Fibroblast of lung (primary cell): Measurements from ENCODE around the gene KLHL3. TPM values are rescaled to one million over a fixed set of nuclear protein-coding genes. Genes with fewer than 3 reads are reported as not detected.

ENCODE experiments used
- DNase-seq, 2 donors: peaks; one replicate each; pipeline versions ENCODE4 v3.0.0 to v3.0.0-alpha.2; 2010; ENCODE audit warnings: low read depth in 2 of 2
- H2AFZ ChIP-seq: 2 replicates; pipeline ENCODE4 v1.5.1; 2012; ENCODE audit warnings: low read length, control low read depth, inconsistent platforms
- H3K27ac ChIP-seq: 2 replicates; pipeline ENCODE4 v1.5.1; 2011; ENCODE audit warnings: low read length, control low read depth; ENCODE audit not compliant: insufficient read depth
- H3K27me3 ChIP-seq: 2 replicates; pipeline ENCODE4 v1.5.1; 2011; ENCODE audit warnings: mild to moderate bottlenecking, low read length; ENCODE audit not compliant: control insufficient read depth, insufficient read depth
- H3K36me3 ChIP-seq: 2 replicates; pipeline ENCODE4 v1.5.1; 2011; ENCODE audit warnings: low read length; ENCODE audit not compliant: control insufficient read depth, insufficient read depth
- H3K4me1 ChIP-seq: 2 replicates; pipeline ENCODE4 v1.5.1; 2011; ENCODE audit warnings: low read length; ENCODE audit not compliant: control insufficient read depth, insufficient read depth; ENCODE audit errors: extremely low read depth
- H3K4me2 ChIP-seq: 2 replicates; pipeline ENCODE4 v1.5.1; 2011; ENCODE audit warnings: low read length, control low read depth; ENCODE audit not compliant: insufficient read depth; ENCODE audit errors: extremely low read depth
- H3K4me3 ChIP-seq, 4 experiments: fragments of 200-600 bp in 1 of 4; sonication (generic) in 1 of 4; replicated peaks in 1 of 4; 2 replicates each; pipeline ENCODE4 v1.5.1; 2011 to 2016; ENCODE audit warnings: low read length in 4 of 4, low read depth in 3 of 4, mild to moderate bottlenecking in 3 of 4, control low read depth in 2 of 4, inconsistent platforms in 1 of 4, mixed read lengths in 1 of 4; ENCODE audit not compliant: insufficient read depth in 1 of 4; ENCODE audit errors: control extremely low read depth in 1 of 4
- H3K79me2 ChIP-seq: 2 replicates; pipeline ENCODE4 v1.5.1; 2012; ENCODE audit warnings: mild to moderate bottlenecking, low read length, inconsistent platforms; ENCODE audit not compliant: control insufficient read depth, insufficient read depth
- H3K9ac ChIP-seq: 2 replicates; pipeline ENCODE4 v1.5.1; 2011; ENCODE audit warnings: mild to moderate bottlenecking, low read length, control low read depth; ENCODE audit not compliant: insufficient read depth
- H3K9me3 ChIP-seq: 2 replicates; pipeline ENCODE4 v1.5.1; 2012; ENCODE audit warnings: low read depth, low read length; ENCODE audit not compliant: control insufficient read depth, insufficient read depth
- H4K20me1 ChIP-seq: 2 replicates; pipeline ENCODE4 v1.5.1; 2011; ENCODE audit warnings: low read length; ENCODE audit not compliant: control insufficient read depth, insufficient read depth; ENCODE audit errors: extremely low read depth
- EZH2 ChIP-seq: IDR thresholded peaks from 2 replicates; pipeline ENCODE4 v1.5.1; 2012; ENCODE audit warnings: low read length, control low read depth, mild to moderate bottlenecking; ENCODE audit errors: missing control alignments
- polyA plus RNA-seq, 2 donors: library from polyadenylated mRNA; depleted of rRNA in 1 of 2; stranded (reverse) in 1 of 2; unstranded in 1 of 2; fragments of >200 nt; gene quantifications; 2 replicates each; pipeline ENCODE4 v1.2.1, GENCODE V29; 2011 to 2012; ENCODE audit warnings: missing spikeins in 1 of 2
- total RNA-seq: library from RNA; depleted of rRNA; stranded (reverse); fragments of >200 nt; gene quantifications from 2 replicates; pipeline ENCODE4 v1.2.1, GENCODE V29; 2014
- TF ChIP-seq, protein P1 (sequence below), 2 donors: IDR thresholded peaks in 1 of 2; conservative IDR thresholded peaks in 1 of 2; 1 replicate in 1 of 2; 2 replicates in 1 of 2; pipeline ENCODE4 v1.5.1; 2011 to 2012; ENCODE audit warnings: low read length in 2 of 2, control low read depth in 1 of 2, inconsistent platforms in 1 of 2, low read depth in 1 of 2, mild to moderate bottlenecking in 1 of 2

The KLHL3 gene
- total and polyA plus RNA-seq, 2 donors (not counting 1 experiment from before 2014, with no cell fraction given), result 0.60 to 2.3 TPM

DNA sequence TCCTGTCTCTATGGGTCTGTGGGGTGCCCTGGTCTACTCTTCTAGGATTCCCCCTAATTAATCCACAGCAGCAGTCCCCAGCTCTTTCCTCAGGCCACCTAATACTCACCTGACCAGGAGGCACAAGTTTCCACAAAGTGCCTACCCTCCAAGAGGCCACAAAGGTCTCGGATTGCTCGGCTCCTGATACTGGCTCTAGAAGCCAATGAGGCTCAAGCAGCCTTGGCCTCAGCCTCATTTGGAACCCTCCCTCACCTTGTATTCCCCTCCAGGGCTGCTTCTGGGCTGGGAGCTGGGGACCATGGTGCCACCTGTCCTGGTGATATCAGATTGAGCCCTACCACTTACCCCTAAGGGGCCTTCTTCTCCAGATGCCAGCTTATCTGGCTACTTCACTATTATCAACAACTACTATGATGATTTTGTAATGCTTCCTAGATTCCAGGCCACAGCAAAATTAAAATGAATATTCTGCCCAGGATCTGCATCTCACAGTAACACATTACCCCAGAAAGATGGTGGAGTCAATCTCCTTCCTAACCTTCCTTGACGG is 133.1 kb downstream of the KLHL3 start:
- Histone ChIP-seq H3K4me1 (no peaks in the 10 kb centered on the region), H3K9ac (no peak overlapping the region), H3K4me3 (no peak overlapping the region), H4K20me1 (no peaks in the 10 kb centered on the region), H3K4me2 (no peak overlapping the region), H3K27me3 (peaks cover 7% of the 10 kb centered on the region), H2AFZ (no peak overlapping the region), H3K9me3 (no peaks in the 10 kb centered on the region), H3K27ac (no peak overlapping the region), H3K36me3 (no peaks in the 10 kb centered on the region), H3K79me2 (no peaks in the 10 kb centered on the region)
- TF ChIP-seq, protein P1, sequence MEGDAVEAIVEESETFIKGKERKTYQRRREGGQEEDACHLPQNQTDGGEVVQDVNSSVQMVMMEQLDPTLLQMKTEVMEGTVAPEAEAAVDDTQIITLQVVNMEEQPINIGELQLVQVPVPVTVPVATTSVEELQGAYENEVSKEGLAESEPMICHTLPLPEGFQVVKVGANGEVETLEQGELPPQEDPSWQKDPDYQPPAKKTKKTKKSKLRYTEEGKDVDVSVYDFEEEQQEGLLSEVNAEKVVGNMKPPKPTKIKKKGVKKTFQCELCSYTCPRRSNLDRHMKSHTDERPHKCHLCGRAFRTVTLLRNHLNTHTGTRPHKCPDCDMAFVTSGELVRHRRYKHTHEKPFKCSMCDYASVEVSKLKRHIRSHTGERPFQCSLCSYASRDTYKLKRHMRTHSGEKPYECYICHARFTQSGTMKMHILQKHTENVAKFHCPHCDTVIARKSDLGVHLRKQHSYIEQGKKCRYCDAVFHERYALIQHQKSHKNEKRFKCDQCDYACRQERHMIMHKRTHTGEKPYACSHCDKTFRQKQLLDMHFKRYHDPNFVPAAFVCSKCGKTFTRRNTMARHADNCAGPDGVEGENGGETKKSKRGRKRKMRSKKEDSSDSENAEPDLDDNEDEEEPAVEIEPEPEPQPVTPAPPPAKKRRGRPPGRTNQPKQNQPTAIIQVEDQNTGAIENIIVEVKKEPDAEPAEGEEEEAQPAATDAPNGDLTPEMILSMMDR (conservative IDR thresholded peaks at IDR 0.05 in 1 of 2, IDR thresholded peaks at IDR 0.05 in 1 of 2; ENCODE audit: low read depth in 1 of 2, low read length in 2 of 2), result no peak
- no peak for TF ChIP-seq EZH2
- DNase-seq, result no peak

DNA sequence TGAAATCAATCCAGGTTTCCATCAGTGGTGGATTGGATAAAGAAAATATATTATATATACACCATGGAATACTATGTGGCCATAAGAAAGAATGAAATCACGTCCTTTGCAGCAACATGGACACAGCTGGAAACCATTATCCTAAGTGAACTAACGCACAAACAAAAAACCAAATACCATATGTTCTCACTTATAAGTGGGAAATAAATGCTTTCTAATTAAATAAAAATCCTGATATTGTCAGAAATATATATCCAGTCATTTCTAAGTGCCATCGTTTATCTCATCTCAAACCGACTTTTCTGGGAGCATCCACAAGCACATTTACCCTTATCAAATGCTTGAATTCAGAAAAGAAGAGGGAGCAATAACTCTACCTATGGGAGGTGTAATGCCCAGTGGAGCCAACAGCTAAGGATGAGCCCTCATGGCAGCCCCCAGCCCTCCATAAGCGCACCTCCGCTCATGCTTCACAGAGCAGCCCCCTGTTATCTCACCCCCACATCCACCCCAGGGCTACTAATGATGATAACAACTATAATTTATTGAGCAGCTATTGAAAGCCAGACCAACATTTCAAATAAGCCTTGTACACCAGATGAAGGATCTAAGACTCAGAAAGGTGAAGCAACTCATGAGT is 135.0 kb downstream of the KLHL3 start:
- H3K4me2 ChIP-seq, result no peak overlapping the region
- no peak for TF ChIP-seq EZH2
- TF ChIP-seq, protein P1 (conservative IDR thresholded peaks at IDR 0.05 in 1 of 2, IDR thresholded peaks at IDR 0.05 in 1 of 2; ENCODE audit: low read depth in 1 of 2, low read length in 2 of 2), result no peak
- no peaks in the 10 kb centered on the region for H3K4me1 ChIP-seq
- H3K36me3 ChIP-seq, result no peaks in the 10 kb centered on the region
- no peaks in the 10 kb centered on the region for H3K79me2 ChIP-seq
- H2AFZ ChIP-seq, result no peak overlapping the region
- no peak overlapping the region for H3K4me3 ChIP-seq
- H3K9ac ChIP-seq, result no peak overlapping the region
- peaks cover 7% of the 10 kb centered on the region for H3K27me3 ChIP-seq
- H4K20me1 ChIP-seq, result no peaks in the 10 kb centered on the region
- no peak overlapping the region for H3K27ac ChIP-seq
- H3K9me3 ChIP-seq, result no peaks in the 10 kb centered on the region
- DNase-seq, result no peak

DNA sequence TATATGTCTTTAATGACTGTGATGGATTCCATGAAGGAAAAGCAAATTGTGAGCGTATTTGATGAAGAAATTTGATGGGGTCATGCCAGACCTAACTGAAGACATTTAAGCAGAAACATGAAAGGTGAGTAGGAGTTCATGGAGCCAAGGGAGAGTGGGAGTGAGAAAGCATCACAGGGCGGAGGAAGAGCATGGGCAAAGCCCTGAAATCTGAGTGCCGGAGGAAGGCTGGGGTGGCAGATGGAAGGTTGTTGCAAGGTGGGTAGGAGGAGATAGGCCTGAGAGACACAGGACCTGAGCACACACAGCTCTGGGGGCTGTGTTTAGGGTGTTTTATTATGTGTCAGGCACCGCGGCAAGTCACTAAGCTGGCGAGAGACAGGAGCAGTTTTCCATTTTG is 136.4 kb downstream of the KLHL3 start:
- no peak for TF ChIP-seq EZH2
- TF ChIP-seq, protein P1 (conservative IDR thresholded peaks at IDR 0.05 in 1 of 2, IDR thresholded peaks at IDR 0.05 in 1 of 2; ENCODE audit: low read depth in 1 of 2, low read length in 2 of 2), result no peak
- no peaks in the 10 kb centered on the region for H3K4me1 ChIP-seq
- no peak overlapping the region for H3K4me3 ChIP-seq
- H3K9ac ChIP-seq, result no peak overlapping the region
- no peaks in the 10 kb centered on the region for H3K79me2 ChIP-seq
- H3K9me3 ChIP-seq, result no peaks in the 10 kb centered on the region
- H3K27ac ChIP-seq, result no peak overlapping the region
- H2AFZ ChIP-seq, result no peak overlapping the region
- no peak for DNase-seq
- H3K36me3 ChIP-seq, result no peaks in the 10 kb centered on the region
- peaks cover 3% of the 10 kb centered on the region for H3K27me3 ChIP-seq
- H4K20me1 ChIP-seq, result no peaks in the 10 kb centered on the region
- H3K4me2 ChIP-seq, result no peak overlapping the region
